Left renal pelvis (tissue), 4 donors: Measurements from ENCODE around the gene KRTAP13-2. TPM values are rescaled to one million over a fixed set of nuclear protein-coding genes. Genes with fewer than 3 reads are reported as not detected.

Experiments used
- DNase-seq, 4 donors: peaks; one replicate each; pipeline ENCODE4 v3.0.0-alpha.2; 2013; ENCODE audit warnings: low read depth in 4 of 4, low spot score in 3 of 4
- polyA plus RNA-seq, 4 donors: library from polyadenylated mRNA; unstranded; fragments of 120-200 nt; gene quantifications; one replicate each; pipeline ENCODE4 v1.2.1, GENCODE V29; 2013; ENCODE audit not compliant: insufficient read length in 4 of 4

Gene KRTAP13-2
- polyA plus RNA-seq, 4 donors: not detected

GRCh38 chr21:30329203-30329875 is 42.7 kb downstream of the KRTAP13-2 start:
- DNase-seq: no peak

GRCh38 chr21:30326390-30326789 is 45.7 kb downstream of the KRTAP13-2 start:
- DNase-seq: no peak

Other genes starting within 250 kb of the KRTAP13-2 start
- gene CLDN17, start 205.5 kb downstream of the KRTAP13-2 start, polyA plus RNA-seq: not detected
- gene CLDN8, start 156.2 kb downstream of the KRTAP13-2 start, polyA plus RNA-seq: 10 to 100 TPM in 3 of 4 donors, 1 to 10 TPM in 1; 1.1 to 81.3 (median 59.7) TPM
- not detected for gene KRTAP24-1, start 89.3 kb downstream of the KRTAP13-2 start, polyA plus RNA-seq
- gene KRTAP25-1, start 82.8 kb downstream of the KRTAP13-2 start, polyA plus RNA-seq: not detected
- not detected for gene KRTAP26-1, start 52.0 kb downstream of the KRTAP13-2 start, polyA plus RNA-seq
- not detected for gene KRTAP27-1, start 34.6 kb downstream of the KRTAP13-2 start, polyA plus RNA-seq
- gene KRTAP23-1, start 23.7 kb downstream of the KRTAP13-2 start, polyA plus RNA-seq: not detected
- not detected for gene KRTAP13-1, start 23.8 kb upstream of the KRTAP13-2 start, polyA plus RNA-seq
- not detected for gene KRTAP13-3, start 53.7 kb upstream of the KRTAP13-2 start, polyA plus RNA-seq
- gene KRTAP13-4, start 57.9 kb upstream of the KRTAP13-2 start, polyA plus RNA-seq: not detected
- gene KRTAP15-1, start 68.0 kb upstream of the KRTAP13-2 start, polyA plus RNA-seq: not detected
- gene KRTAP19-1, start 108.1 kb upstream of the KRTAP13-2 start, polyA plus RNA-seq: not detected
- gene KRTAP19-2, start 115.2 kb upstream of the KRTAP13-2 start, polyA plus RNA-seq: not detected
- not detected for gene KRTAP19-3, start 119.7 kb upstream of the KRTAP13-2 start, polyA plus RNA-seq
- not detected for gene KRTAP19-4, start 124.9 kb upstream of the KRTAP13-2 start, polyA plus RNA-seq
- not detected for gene KRTAP19-5, start 129.9 kb upstream of the KRTAP13-2 start, polyA plus RNA-seq
- gene KRTAP19-6, start 169.6 kb upstream of the KRTAP13-2 start, polyA plus RNA-seq: not detected
- not detected for gene KRTAP19-7, start 189.0 kb upstream of the KRTAP13-2 start, polyA plus RNA-seq
- gene KRTAP22-2, start 218.1 kb upstream of the KRTAP13-2 start, polyA plus RNA-seq: not detected
- not detected for gene KRTAP6-3, start 220.2 kb upstream of the KRTAP13-2 start, polyA plus RNA-seq
- not detected for gene KRTAP6-2, start 226.6 kb upstream of the KRTAP13-2 start, polyA plus RNA-seq
- gene KRTAP22-1, start 228.8 kb upstream of the KRTAP13-2 start, polyA plus RNA-seq: not detected
- gene KRTAP6-1, start 241.7 kb upstream of the KRTAP13-2 start, polyA plus RNA-seq: not detected
- not detected for gene KRTAP20-1, start 244.2 kb upstream of the KRTAP13-2 start, polyA plus RNA-seq
- gene KRTAP20-4, start 248.4 kb upstream of the KRTAP13-2 start, polyA plus RNA-seq: not detected